Measurements from ENCODE around the gene ARF4. TPM values are rescaled to one million over a fixed set of nuclear protein-coding genes. Genes with fewer than 3 reads are reported as not detected.
"Not testable (repeated sequence)": the region's sequence is repeated elsewhere in the genome, so short reads cannot be mapped to it uniquely, and the experiment has no call there.

Gene ARF4
- total RNA-seq, 4 donors from 2014 or later: 52.5 to 166 (median 108) TPM

GRCh38 chr3:57627976-57628375, 30.8 kb upstream of the ARF4 start:
- TF ChIP-seq CTCF (IDR thresholded peaks at IDR 0.05) (no peak), POLR2A (IDR thresholded peaks at IDR 0.05) (no peak)
- intact Hi-C loops (cut with DNase I; ENCODE audit: low total_unique reads): no loop called here
- DNase-seq: no peak
- Histone ChIP-seq H3K27me3 (no peaks in the 10 kb centered on the region), H3K9me3 (no peaks in the 10 kb centered on the region), H3K4me1 (no peaks in the 10 kb centered on the region), H3K36me3 (no peaks in the 10 kb centered on the region), H3K27ac (no peak overlapping the region), H3K4me3 (no peak overlapping the region)

- H3K36me3 ChIP-seq: no peaks in the 10 kb centered on the region
- TF ChIP-seq CTCF (IDR thresholded peaks at IDR 0.05): no peak
- no peak for TF ChIP-seq POLR2A (IDR thresholded peaks at IDR 0.05)
- H3K9me3 ChIP-seq: no peaks in the 10 kb centered on the region
- intact Hi-C loops (cut with DNase I; ENCODE audit: low total_unique reads): no loop called here
- no peak for DNase-seq
- no peaks in the 10 kb centered on the region for H3K4me1 ChIP-seq
- H3K27ac ChIP-seq: no peak overlapping the region
- no peaks in the 10 kb centered on the region for H3K27me3 ChIP-seq
- no peak overlapping the region for H3K4me3 ChIP-seq
These were observed 27.7 kb upstream of the ARF4 start for GRCh38 chr3:57624801-57625200.

GRCh38 chr3:57622362-57622761, 25.2 kb upstream of the ARF4 start:
- no peak overlapping the region for H3K27ac ChIP-seq
- no peak for DNase-seq
- TF ChIP-seq POLR2A (IDR thresholded peaks at IDR 0.05) (no peak), CTCF (IDR thresholded peaks at IDR 0.05) (no peak)
- H3K4me3 ChIP-seq: no peak overlapping the region
- no peaks in the 10 kb centered on the region for H3K36me3 ChIP-seq
- no peaks in the 10 kb centered on the region for H3K27me3 ChIP-seq
- H3K4me1 ChIP-seq: no peaks in the 10 kb centered on the region
- intact Hi-C loops (cut with DNase I; ENCODE audit: low total_unique reads): no loop called here
- no peaks in the 10 kb centered on the region for H3K9me3 ChIP-seq

GRCh38 chr3:57617739-57618138, 20.6 kb upstream of the ARF4 start:
- no peaks in the 10 kb centered on the region for H3K36me3 ChIP-seq
- TF ChIP-seq CTCF (IDR thresholded peaks at IDR 0.05) (no peak), POLR2A (IDR thresholded peaks at IDR 0.05) (no peak)
- intact Hi-C loops (cut with DNase I; ENCODE audit: low total_unique reads): no loop called here

GRCh38 chr3:57616233-57616632, 19.1 kb upstream of the ARF4 start:
- Histone ChIP-seq H3K9me3 (no peaks in the 10 kb centered on the region), H3K4me3 (no peak overlapping the region), H3K4me1 (no peaks in the 10 kb centered on the region), H3K27ac (no peak overlapping the region), H3K36me3 (no peaks in the 10 kb centered on the region), H3K27me3 (no peaks in the 10 kb centered on the region)
- TF ChIP-seq CTCF (IDR thresholded peaks at IDR 0.05) (no peak), POLR2A (IDR thresholded peaks at IDR 0.05) (no peak)
- intact Hi-C loops (cut with DNase I; ENCODE audit: low total_unique reads): no loop called here
- no peak for DNase-seq

More at GRCh38 chr3:57617739-57618138, 20.6 kb upstream of the ARF4 start:
- H3K9me3 ChIP-seq: no peaks in the 10 kb centered on the region
- H3K27ac ChIP-seq: no peak overlapping the region
- no peak overlapping the region for H3K4me3 ChIP-seq
- no peaks in the 10 kb centered on the region for H3K27me3 ChIP-seq
- DNase-seq: no peak
- H3K4me1 ChIP-seq: no peaks in the 10 kb centered on the region

- intact Hi-C loops (cut with DNase I; ENCODE audit: low total_unique reads): not testable (repeated sequence)
These were observed 14.7 kb upstream of the ARF4 start for GRCh38 chr3:57611870-57612269.

More at GRCh38 chr3:57611870-57612269, 14.7 kb upstream of the ARF4 start:
- H3K27ac ChIP-seq, H3K4me3 ChIP-seq, H3K4me1 ChIP-seq, H3K27me3 ChIP-seq, H3K36me3 ChIP-seq, DNase-seq, H3K9me3 ChIP-seq: not testable (repeated sequence)

All from uterus (tissue), 4 donors.